G401.6 (cell line): ENCODE results near the gene JPT2.

Experiments used
- FAIRE-seq: peaks from 2 replicates; lab custom pipeline; 2012; peaks lifted over from hg19 to GRCh38; lab: Jason Lieb, UNC

The JPT2 gene

DNA sequence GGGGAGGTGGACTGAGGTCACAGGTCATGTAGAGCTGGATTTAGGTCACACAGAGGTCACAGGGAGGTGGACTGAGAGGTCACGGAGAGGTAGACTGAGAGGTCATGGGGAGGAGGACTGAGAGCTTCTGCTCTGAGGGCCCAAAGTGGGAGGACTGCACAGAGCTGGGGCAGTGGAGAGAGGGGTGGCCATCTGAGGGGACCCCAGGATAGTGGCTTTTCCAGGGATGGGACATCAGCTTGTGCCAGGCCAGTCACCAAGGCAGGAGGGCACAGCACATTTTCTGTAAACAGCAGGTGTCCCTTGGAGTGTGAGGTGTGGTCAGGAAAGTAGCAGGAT is 26.1 kb upstream of the JPT2 start:
- no peak for FAIRE-seq

GRCh38 chr16:1653023-1653422 is 25.1 kb upstream of the JPT2 start:
- FAIRE-seq, result no peak

GRCh38 chr16:1654505-1655268 is 23.4 kb upstream of the JPT2 start:
- no peak for FAIRE-seq

DNA sequence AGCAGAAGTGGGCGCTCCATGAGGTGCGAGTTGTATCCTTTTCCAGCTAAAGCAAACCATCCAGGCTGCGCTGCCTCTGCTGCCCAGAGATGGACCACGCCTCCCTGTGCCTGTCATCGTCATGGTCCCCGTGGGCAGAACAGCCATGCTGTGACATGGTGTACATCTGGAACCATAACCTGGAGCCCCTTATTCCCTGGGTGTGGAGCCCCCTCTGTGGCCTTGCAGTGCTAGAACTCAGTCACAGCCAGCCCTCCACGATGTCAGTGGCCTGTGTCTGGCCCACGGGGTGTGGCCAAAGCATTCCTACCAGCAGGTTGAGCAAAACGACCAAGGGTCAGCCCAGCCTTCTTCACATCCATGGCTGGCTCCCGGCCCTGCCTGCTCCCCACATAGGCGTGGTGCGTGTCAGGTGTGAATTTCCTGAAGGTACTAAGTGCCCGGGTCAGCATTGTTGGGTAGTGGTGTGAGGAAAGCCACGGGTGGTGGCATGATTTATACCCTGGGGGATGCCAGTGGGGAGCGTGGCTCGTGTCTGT is 22.7 kb upstream of the JPT2 start:
- no peak for FAIRE-seq

DNA sequence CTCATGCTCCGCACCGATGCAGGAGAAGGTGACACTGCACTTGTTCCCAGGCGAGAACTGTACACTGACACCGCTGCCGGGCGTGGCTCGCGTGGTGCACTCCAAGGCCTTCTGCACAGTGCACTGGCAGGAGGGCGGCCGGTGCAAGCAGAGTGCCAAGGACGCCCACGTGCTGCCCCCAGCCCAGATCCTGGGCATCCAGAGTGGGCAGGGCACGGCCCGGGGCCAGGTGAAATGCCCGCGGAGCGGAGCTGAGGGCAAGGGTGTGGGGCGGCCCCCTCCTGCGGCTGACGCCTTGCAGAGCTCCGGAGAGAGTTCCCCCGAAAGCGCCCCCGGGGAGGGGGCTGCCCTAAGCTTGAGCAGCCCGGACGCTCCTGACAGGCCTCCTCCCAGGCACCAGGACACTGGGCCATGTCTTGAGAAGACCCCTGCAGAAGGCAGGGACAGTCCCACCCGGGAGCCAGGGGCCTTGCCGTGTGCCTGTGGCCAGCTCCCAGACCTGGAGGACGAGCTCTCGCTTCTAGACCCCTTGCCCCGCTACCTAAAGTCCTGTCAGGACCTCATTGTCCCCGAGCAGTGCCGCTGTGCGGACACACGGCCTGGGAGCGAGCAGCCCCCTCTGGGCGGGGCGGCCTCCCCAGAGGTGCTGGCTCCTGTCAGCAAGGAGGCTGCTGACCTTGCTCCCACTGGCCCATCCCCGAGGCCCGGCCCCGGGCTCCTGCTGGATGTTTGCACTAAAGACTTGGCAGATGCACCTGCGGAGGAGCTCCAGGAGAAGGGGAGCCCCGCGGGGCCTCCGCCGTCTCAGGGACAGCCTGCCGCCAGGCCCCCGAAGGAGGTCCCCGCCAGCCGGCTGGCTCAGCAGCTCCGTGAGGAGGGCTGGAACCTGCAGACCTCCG is 21.9 kb upstream of the JPT2 start:
- no peak for FAIRE-seq

GRCh38 chr16:1656808-1657617 is 21.1 kb upstream of the JPT2 start:
- FAIRE-seq, result no peak

- no peak for FAIRE-seq
These were observed 20.2 kb upstream of the JPT2 start for GRCh38 chr16:1657841-1658240.

DNA sequence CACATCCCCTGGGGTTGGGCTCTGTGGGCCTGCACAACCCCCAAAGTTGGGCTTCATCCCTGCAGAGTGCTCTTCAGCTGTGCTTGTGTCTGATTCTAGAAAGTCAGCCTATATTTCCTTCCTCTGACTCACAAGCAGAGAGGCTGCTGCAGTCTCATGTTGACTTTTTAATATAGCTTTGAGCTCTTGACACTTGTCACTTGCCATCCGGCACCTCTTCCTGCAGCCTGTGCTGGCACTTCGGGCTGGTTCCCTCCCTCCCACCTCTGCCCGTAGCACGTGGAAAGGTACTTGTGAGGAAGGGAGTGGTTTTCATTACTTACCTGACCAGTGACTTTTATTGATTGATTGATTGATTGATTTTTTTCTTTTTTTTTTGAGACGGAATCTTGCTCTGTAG is 19.0 kb upstream of the JPT2 start:
- no peak for FAIRE-seq

- FAIRE-seq, result no peak
These were observed 16.3 kb upstream of the JPT2 start for GRCh38 chr16:1661826-1662225.

DNA sequence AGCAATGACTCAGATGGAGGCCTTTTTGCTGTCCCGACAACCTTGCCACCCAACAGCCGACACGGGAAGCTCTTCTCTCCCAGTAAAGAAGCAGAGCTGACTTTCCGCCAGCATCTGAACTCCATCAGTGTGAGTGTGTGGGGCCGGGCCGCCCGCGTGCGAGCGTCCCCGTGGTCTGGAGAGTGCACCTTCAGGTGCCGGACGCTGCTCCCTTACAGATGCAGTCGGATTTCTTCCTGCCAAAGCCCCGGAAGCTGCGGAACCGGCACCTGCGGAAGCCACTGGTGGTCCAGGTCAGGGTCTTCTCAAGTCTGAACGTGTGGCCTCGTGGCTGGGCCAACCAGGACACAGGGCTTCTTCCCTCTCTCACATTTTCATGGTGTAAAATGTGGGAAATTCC is 15.5 kb upstream of the JPT2 start:
- no peak for FAIRE-seq

GRCh38 chr16:1665829-1666228 is 12.2 kb upstream of the JPT2 start:
- FAIRE-seq, result no peak

DNA sequence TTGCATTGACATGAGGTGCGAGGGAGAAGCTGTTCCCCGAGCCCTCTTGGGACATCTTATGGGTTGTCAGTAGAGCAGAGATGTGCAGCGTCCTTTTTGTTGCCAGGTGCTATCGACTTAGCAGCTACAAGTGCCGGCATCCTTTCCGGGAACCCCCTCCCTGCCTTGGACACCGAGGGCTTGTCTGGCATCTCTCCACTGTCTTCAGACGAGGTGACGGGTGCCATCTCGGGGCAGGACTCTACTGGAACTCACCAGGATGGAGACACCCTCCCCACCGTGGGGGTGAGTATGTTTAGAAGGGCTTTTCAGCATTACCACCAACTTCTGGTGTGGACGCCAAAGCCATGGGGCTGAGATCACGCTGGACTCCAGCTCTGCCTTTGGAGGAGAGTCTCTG is 11.8 kb upstream of the JPT2 start:
- no peak for FAIRE-seq

- FAIRE-seq, result no peak
These were observed 10.8 kb upstream of the JPT2 start for GRCh38 chr16:1667271-1667670.

DNA sequence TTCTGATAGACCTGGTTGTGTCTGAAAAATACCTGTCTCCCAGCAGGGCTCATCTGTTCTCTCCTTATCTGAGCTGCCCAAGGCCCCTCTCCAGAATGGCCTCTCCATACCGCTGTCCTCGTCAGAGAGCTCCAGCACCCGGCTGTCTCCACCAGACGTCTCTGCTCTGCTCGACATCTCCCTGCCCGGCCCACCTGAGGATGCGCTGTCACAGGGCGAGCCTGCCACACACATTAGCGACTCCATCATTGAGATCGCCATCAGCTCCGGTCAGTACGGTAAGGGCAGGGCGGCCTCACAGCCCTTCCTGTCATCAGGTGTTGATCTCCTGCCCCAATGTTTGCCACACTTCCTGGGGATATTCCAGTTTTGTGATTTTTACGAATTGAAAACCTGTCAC is 10.2 kb upstream of the JPT2 start:
- FAIRE-seq, result no peak

- FAIRE-seq, result no peak
These were observed 9.3 kb upstream of the JPT2 start for GRCh38 chr16:1668612-1669319.

GRCh38 chr16:1669698-1670097 is 8.4 kb upstream of the JPT2 start:
- no peak for FAIRE-seq

GRCh38 chr16:1670371-1670770 is 7.7 kb upstream of the JPT2 start:
- FAIRE-seq, result no peak

DNA sequence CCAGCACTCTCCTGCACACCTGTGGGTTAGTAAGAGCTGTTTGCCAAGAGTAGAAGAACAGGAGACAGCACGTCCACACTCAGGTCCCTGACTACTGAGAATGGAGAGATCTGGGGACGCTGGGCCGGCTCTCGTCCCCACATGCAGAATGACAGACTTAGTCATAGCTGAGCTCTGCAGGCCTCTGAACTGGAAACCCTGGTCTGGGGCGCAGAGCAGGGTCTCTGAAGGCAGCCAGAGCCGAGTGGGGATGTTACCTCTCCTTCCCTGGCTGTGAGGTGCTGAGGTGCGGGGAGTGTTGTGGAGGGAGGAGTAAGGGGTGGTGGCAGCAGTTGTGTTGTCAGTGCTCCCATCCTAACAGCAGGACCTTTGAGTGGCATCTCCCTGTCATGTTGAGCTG is 7.2 kb upstream of the JPT2 start:
- no peak for FAIRE-seq

DNA sequence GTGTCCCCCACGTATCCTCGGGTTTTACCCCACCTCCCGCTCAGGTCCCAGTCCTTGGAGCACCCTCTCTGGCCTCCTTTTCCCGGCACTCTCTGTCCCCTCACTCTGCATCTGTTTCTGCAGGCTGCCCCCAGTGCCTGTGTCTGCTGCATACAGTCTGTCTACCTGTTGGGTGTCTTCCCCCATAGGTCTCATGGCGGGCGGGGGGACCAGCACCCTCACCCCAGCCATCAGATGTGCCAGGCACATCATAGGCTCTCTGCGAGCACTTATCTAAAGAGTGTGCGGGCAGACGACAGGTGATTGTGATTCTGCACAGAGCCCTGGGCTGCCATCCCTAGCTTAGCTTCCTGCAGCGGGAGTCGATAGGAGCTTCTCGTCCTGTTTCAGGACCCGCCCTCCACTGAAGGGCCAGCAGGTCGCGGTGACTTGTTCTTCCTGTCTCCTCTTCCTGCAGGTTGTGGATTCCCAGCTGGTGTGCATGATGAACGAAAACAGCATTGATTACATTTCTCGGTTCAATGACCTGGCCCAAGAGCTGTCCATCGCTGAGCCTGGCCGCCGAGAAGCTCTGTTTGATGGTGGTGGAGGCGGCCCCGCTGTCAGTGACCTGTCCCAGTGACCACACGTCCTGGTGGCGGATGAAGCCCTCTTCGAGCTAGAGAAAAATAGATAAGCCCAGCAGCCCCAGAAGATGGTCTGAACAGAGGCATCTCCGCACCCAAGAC is 4.5 kb upstream of the JPT2 start:
- FAIRE-seq, result no peak

- FAIRE-seq, result no peak
These were observed 3.8 kb upstream of the JPT2 start for GRCh38 chr16:1674306-1674705.
